H1 (cell line): Measurements from ENCODE around the gene MPDZ. TPM values are rescaled to one million over a fixed set of nuclear protein-coding genes. Genes with fewer than 3 reads are reported as not detected.

ENCODE experiments used
- CTCF ChIA-PET: fragments of 300-600 bp; sonication (Branson Sonifier 250); formaldehyde crosslinking; loops from one replicate; lab custom pipeline; 2021; ENCODE audit not compliant: partially characterized antibody; lab: Charles Lee
- POLR2A ChIA-PET: fragments of 300-600 bp; sonication (Branson Sonifier 250); formaldehyde crosslinking; loops from one replicate; lab custom pipeline; 2021; ENCODE audit warnings: inconsistent platforms; ENCODE audit not compliant: partially characterized antibody; lab: Charles Lee
- DNase-seq, 2 experiments: peaks; one replicate each; pipeline versions ENCODE4 v3.0.0 to v3.0.0-alpha.2; 2010 to 2022; ENCODE audit warnings: low spot score in 2 of 2, low read depth in 1 of 2, mixed read lengths in 1 of 2
- FAIRE-seq: peaks from 2 replicates; lab custom pipeline; 2011; peaks lifted over from hg19 to GRCh38; lab: Jason Lieb, UNC
- H2AFZ ChIP-seq: 2 replicates; pipeline ENCODE4 v1.8.1; 2012; ENCODE audit warnings: low read length, inconsistent platforms
- H2AK5ac ChIP-seq: 2 replicates; pipeline ENCODE4 v1.6.1; 2013; ENCODE audit warnings: low read depth, low read length
- H2BK120ac ChIP-seq: replicated peaks from 2 replicates; pipeline ENCODE3; 2013; ENCODE audit warnings: low read depth, low read length, inconsistent platforms
- H2BK12ac ChIP-seq: 2 replicates; pipeline ENCODE4 v1.6.1; 2013; ENCODE audit warnings: low read depth, low read length
- H2BK15ac ChIP-seq: 2 replicates; pipeline ENCODE4 v1.6.1; 2013; ENCODE audit warnings: low read length
- H2BK20ac ChIP-seq: 2 replicates; pipeline ENCODE4 v1.6.1; 2013; ENCODE audit warnings: low read length
- H2BK5ac ChIP-seq: 2 replicates; pipeline ENCODE4 v1.6.1; 2013; ENCODE audit warnings: low read depth, low read length
- H3K14ac ChIP-seq: 2 replicates; pipeline ENCODE4 v1.6.1; 2013; ENCODE audit warnings: inconsistent platforms; ENCODE audit not compliant: insufficient read length
- H3K18ac ChIP-seq: 2 replicates; pipeline ENCODE4 v1.6.1; 2013; ENCODE audit warnings: low read length; ENCODE audit errors: extremely low read depth
- H3K23ac ChIP-seq: 2 replicates; pipeline ENCODE4 v1.6.1; 2013; ENCODE audit warnings: inconsistent platforms; ENCODE audit not compliant: insufficient read length
- H3K23me2 ChIP-seq: 2 replicates; pipeline ENCODE4 v1.6.1; 2013; ENCODE audit warnings: low read depth, low read length
- H3K27ac ChIP-seq: 2 replicates; pipeline ENCODE4 v1.6.1; 2011; ENCODE audit warnings: low read depth, low read length, inconsistent platforms
- H3K27me3 ChIP-seq, 4 experiments: replicated peaks in 1 of 4; 1 replicate in 1 of 4; 2 replicates in 3 of 4; pipeline versions ENCODE4 v1.6.1 to v1.8.1; 2011 to 2013; ENCODE audit warnings: low read length in 3 of 4, mild to moderate bottlenecking in 3 of 4, inconsistent platforms in 2 of 4, mixed read lengths in 2 of 4, moderate library complexity in 1 of 4; ENCODE audit not compliant: control insufficient read depth in 3 of 4, insufficient read depth in 3 of 4; ENCODE audit errors: extremely low read depth in 1 of 4
- H3K36me3 ChIP-seq, 4 experiments: 2 replicates each; pipeline versions ENCODE4 v1.6.1 to v1.8.1; 2011 to 2013; ENCODE audit warnings: mild to moderate bottlenecking in 4 of 4, low read length in 3 of 4, moderate library complexity in 2 of 4, control low read depth in 1 of 4, inconsistent platforms in 1 of 4; ENCODE audit not compliant: insufficient read depth in 4 of 4, control insufficient read depth in 2 of 4
- H3K4ac ChIP-seq: replicated peaks from 2 replicates; pipeline ENCODE3; 2013; ENCODE audit warnings: low read length, low read depth, mixed read lengths, inconsistent platforms; ENCODE audit not compliant: insufficient read length
- H3K4me1 ChIP-seq, 4 experiments: replicated peaks in 1 of 4; 1 replicate in 1 of 4; 2 replicates in 3 of 4; pipeline versions ENCODE4 v1.6.1 to v1.8.1; 2011 to 2013; ENCODE audit warnings: low read length in 3 of 4, inconsistent platforms in 2 of 4, mixed read lengths in 1 of 4; ENCODE audit not compliant: insufficient read depth in 4 of 4, control insufficient read depth in 3 of 4
- H3K4me2 ChIP-seq, 2 experiments: 2 replicates each; pipeline versions ENCODE4 v1.6.1 to v1.8.1; 2011 to 2013; ENCODE audit warnings: low read depth in 2 of 2, low read length in 2 of 2, control low read depth in 1 of 2, inconsistent platforms in 1 of 2, mild to moderate bottlenecking in 1 of 2; ENCODE audit not compliant: insufficient read depth in 1 of 2
- H3K4me3 ChIP-seq, 4 experiments: fragments of 200-600, 300-600 bp in 1 of 4; sonication (generic), shearing (Covaris generic), sonication (Bioruptor Twin) in 1 of 4; 2 replicates each; pipeline versions ENCODE4 v1.5.1 to v1.8.1; 2011 to 2016; ENCODE audit warnings: low read length in 4 of 4, low read depth in 3 of 4, control low read depth in 2 of 4, inconsistent platforms in 2 of 4, mild to moderate bottlenecking in 2 of 4, mixed read lengths in 1 of 4, moderate library complexity in 1 of 4; ENCODE audit not compliant: insufficient read depth in 2 of 4; ENCODE audit errors: extremely low read depth in 1 of 4
- H3K56ac ChIP-seq: replicated peaks from 2 replicates; pipeline ENCODE3; 2013; ENCODE audit warnings: low read depth, mild to moderate bottlenecking, mixed read lengths, low read length, inconsistent platforms; ENCODE audit not compliant: insufficient read length
- H3K79me1 ChIP-seq: 2 replicates; pipeline ENCODE4 v1.6.1; 2013; ENCODE audit warnings: low read depth, low read length, control low read depth
- H3K79me2 ChIP-seq, 2 experiments: 2 replicates each; pipeline versions ENCODE4 v1.6.1 to v1.8.1; 2012 to 2013; ENCODE audit warnings: low read length in 2 of 2, mild to moderate bottlenecking in 2 of 2, inconsistent platforms in 1 of 2; ENCODE audit not compliant: insufficient read depth in 2 of 2, control insufficient read depth in 1 of 2
- H3K9ac ChIP-seq, 4 experiments: replicated peaks in 1 of 4; 1 replicate in 1 of 4; 2 replicates in 3 of 4; pipeline versions ENCODE4 v1.6.1 to v1.8.1; 2011 to 2013; ENCODE audit warnings: low read depth in 3 of 4, low read length in 3 of 4, control low read depth in 2 of 4, mild to moderate bottlenecking in 2 of 4, moderate library complexity in 2 of 4, inconsistent platforms in 1 of 4; ENCODE audit errors: extremely low read depth in 1 of 4
- H3K9me3 ChIP-seq, 2 experiments: 2 replicates each; pipeline versions ENCODE4 v1.6.1 to v1.8.1; 2012 to 2013; ENCODE audit warnings: mild to moderate bottlenecking in 2 of 2, moderate library complexity in 2 of 2, control low read depth in 1 of 2, inconsistent platforms in 1 of 2, low read depth in 1 of 2, low read length in 1 of 2, mixed read lengths in 1 of 2; ENCODE audit not compliant: insufficient read depth in 2 of 2
- H4K20me1 ChIP-seq, 2 experiments: replicated peaks in 1 of 2; 2 replicates each; pipeline versions ENCODE3 to v1.8.1; 2011 to 2013; ENCODE audit warnings: inconsistent platforms in 2 of 2, low read length in 2 of 2, mild to moderate bottlenecking in 1 of 2; ENCODE audit not compliant: insufficient read depth in 2 of 2, control insufficient read depth in 1 of 2
- H4K5ac ChIP-seq: 2 replicates; pipeline ENCODE4 v1.6.1; 2013; ENCODE audit warnings: low read length, low read depth, mixed read lengths, inconsistent platforms; ENCODE audit not compliant: insufficient read length
- H4K8ac ChIP-seq: 2 replicates; pipeline ENCODE4 v1.8.0; 2013; ENCODE audit warnings: mild to moderate bottlenecking, moderate library complexity, low read length, inconsistent platforms; ENCODE audit not compliant: insufficient read depth; ENCODE audit errors: extremely low read depth
- H4K91ac ChIP-seq: replicated peaks from 2 replicates; pipeline ENCODE3; 2013; ENCODE audit warnings: low read length, mixed read lengths, inconsistent platforms; ENCODE audit not compliant: insufficient read length
- ASH2L ChIP-seq: fragments of 200-600, 300-600 bp; sonication (generic); IDR thresholded peaks from one replicate; pipeline ENCODE4 v1.7.1; 2017; ENCODE audit warnings: low read length
- CHD2 ChIP-seq: IDR thresholded peaks from 2 replicates; pipeline ENCODE4 v1.6.1; 2012; ENCODE audit warnings: low read length, improper control_type of control experiment
- HDAC2 ChIP-seq, 2 experiments: fragments of 300-600 bp in 1 of 2; sonication (generic) in 1 of 2; IDR thresholded peaks; 2 replicates each; pipeline ENCODE4 v1.6.1; 2011 to 2012; ENCODE audit warnings: low read depth in 2 of 2, low read length in 2 of 2, mild to moderate bottlenecking in 2 of 2, moderate library complexity in 2 of 2, borderline replicate concordance in 1 of 2, inconsistent platforms in 1 of 2
- KDM1A ChIP-seq: fragments of 200-600, 300-600 bp; sonication (generic); IDR thresholded peaks from 2 replicates; pipeline ENCODE4 v1.7.1; 2016; ENCODE audit warnings: mild to moderate bottlenecking, low read length, borderline replicate concordance
- MAX ChIP-seq: IDR thresholded peaks from 2 replicates; pipeline ENCODE4 v1.6.1; 2012; ENCODE audit warnings: inconsistent platforms
- SUZ12 ChIP-seq: fragments of 200-600 bp; sonication (generic); IDR thresholded peaks from 2 replicates; pipeline ENCODE4 v1.6.1; 2012; ENCODE audit warnings: mild to moderate bottlenecking, inconsistent platforms, low read length, moderate library complexity, mixed read lengths
- TAF1 ChIP-seq: IDR thresholded peaks from 2 replicates; pipeline ENCODE4 v1.6.1; 2011; ENCODE audit warnings: mild to moderate bottlenecking, low read depth, low read length
- TAF7 ChIP-seq: optimal IDR thresholded peaks from 2 replicates; pipeline ENCODE3; 2011; ENCODE audit warnings: low read depth, mild to moderate bottlenecking, inconsistent platforms, low read length, moderate library complexity, borderline replicate concordance
- WGBS, 2 experiments: shearing (Covaris generic) in 1 of 2; methylation state at CpG; one replicate each; pipeline versions ENCODE4 v1.1.6 to v1.1.7; 2013 to 2015; ENCODE audit warnings: low lambda C conversion rate in 2 of 2, mixed read lengths in 2 of 2, inconsistent platforms in 1 of 2, low coverage in 1 of 2, missing lambda C conversion rate in 1 of 2; ENCODE audit not compliant: insufficient replicate concordance in 2 of 2, insufficient coverage in 1 of 2, insufficient read length in 1 of 2; ENCODE audit errors: extremely low coverage in 1 of 2, missing lambda C conversion rate in 1 of 2; 5-methylcytosine and 5-hydroxymethylcytosine counted together
- polyA plus RNA-seq, 7 experiments: library from polyadenylated mRNA; depleted of rRNA in 3 of 7; stranded (reverse) in 5 of 7; unstranded in 2 of 7; fragments of >200 nt in 5 of 7; fragments of 200-250 nt in 2 of 7; gene quantifications; 1 replicate in 5 of 7; 2 replicates in 1 of 7; 4 replicates in 1 of 7; pipeline versions ENCODE4 v1.2.1 to v1.2.3, GENCODE V29; 2011 to 2013; ENCODE audit warnings: missing spikeins in 2 of 7, mixed read lengths in 2 of 7
- total RNA-seq: library from RNA; stranded (reverse); fragmentation: NEBNext Ultra II Directional; extraction: Animal tissue kit (Norgen Biotek cat#: 25700); gene quantifications from 2 replicates; pipeline ENCODE4 v1.2.1, GENCODE V29; 2021

The MPDZ gene
- total and polyA plus RNA-seq, 2 of the 8 experiments (the other 6 are each of a cell fraction or from before 2014, with no cell fraction given): 14.6 to 39.4 TPM

DNA sequence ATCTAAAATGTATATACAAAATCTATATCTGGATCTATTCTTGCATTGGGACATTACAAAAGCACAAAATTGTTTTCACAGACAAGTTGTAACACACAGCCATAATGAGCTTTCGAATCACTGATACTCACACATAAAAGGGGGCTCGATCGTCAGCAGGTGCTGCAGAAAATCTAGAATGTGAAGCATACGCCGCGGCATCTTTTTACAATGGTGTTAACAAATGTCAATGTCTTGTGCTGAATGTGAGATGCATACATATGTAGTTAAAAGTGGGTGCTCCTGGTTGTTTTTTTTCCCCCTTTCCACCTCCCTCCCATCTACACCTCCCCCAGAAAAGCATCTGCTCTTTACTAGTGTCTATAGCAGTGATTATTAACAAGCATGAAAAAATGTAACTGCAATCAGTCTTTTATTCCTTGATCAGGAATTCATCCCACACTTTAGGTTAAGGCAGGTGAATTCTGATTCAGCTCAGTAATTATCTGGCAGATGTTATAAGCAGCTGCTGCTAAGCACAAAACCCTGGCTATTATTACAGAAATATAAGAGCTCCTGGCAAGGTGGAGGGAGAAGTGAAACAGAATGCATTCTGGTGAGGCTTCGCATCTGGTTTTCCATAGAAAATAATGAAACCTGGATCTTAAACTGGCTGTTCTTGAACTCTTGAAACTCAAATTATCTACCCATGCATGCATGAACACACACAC is 114.1 kb downstream of the MPDZ start:
- no peak overlapping the region for H4K91ac ChIP-seq
- H2BK20ac ChIP-seq: no peak overlapping the region
- no peak overlapping the region for H4K8ac ChIP-seq
- ChIA-PET CTCF (no interaction called here), POLR2A (interaction anchor here (0.7 kb wide), 1 partner anchor 12 kb away, joined by 3 read pairs; no protein-coding TSS in a partner anchor)
- H2BK120ac ChIP-seq: no peak overlapping the region
- no peaks in the 10 kb centered on the region for H4K20me1 ChIP-seq
- no peaks in the 10 kb centered on the region for H3K79me2 ChIP-seq
- H2AK5ac ChIP-seq: no peak overlapping the region
- FAIRE-seq: no peak
- 90% methylated on average over 7 of the region's 7 CpGs; no CpG with 5 or more reads in 1 of the 2 experiments for WGBS, 2 experiments
- no peak overlapping the region for H3K18ac ChIP-seq
- DNase-seq: no peak
- no peak overlapping the region for H3K27ac ChIP-seq
- H3K27me3 ChIP-seq: no peaks in the 10 kb centered on the region
- no peak overlapping the region for H2BK5ac ChIP-seq
- no peak overlapping the region for H3K9ac ChIP-seq
- H3K4ac ChIP-seq: no peak overlapping the region
- no peak overlapping the region for H3K14ac ChIP-seq
- H3K36me3 ChIP-seq: peaks cover 0 to 8% (median 0%) of the 10 kb centered on the region in 4 experiments; a peak in 2 of 8 replicates
- H3K4me2 ChIP-seq: no peak overlapping the region
- H3K56ac ChIP-seq: no peak overlapping the region
- H3K23ac ChIP-seq: no peak overlapping the region
- no peaks in the 10 kb centered on the region for H3K79me1 ChIP-seq
- no peaks in the 10 kb centered on the region for H3K9me3 ChIP-seq
- no peak overlapping the region for H2BK15ac ChIP-seq
- no peak overlapping the region for H2AFZ ChIP-seq
- H3K4me1 ChIP-seq: peaks cover 0 to 3% (median 2%) of the 10 kb centered on the region in 4 experiments; a peak in 2 of 7 replicates
- no peak overlapping the region for H3K4me3 ChIP-seq
- no peak overlapping the region for H2BK12ac ChIP-seq
- H4K5ac ChIP-seq: no peak overlapping the region
- TF ChIP-seq MAX: no peak
- no peak for TF ChIP-seq TAF7
- no peak for TF ChIP-seq SUZ12
- no peak for TF ChIP-seq TAF1
- no peak for TF ChIP-seq ASH2L
- no peak for TF ChIP-seq KDM1A
- no peak for TF ChIP-seq CHD2
- no peak for TF ChIP-seq HDAC2 (IDR thresholded peaks at IDR 0.05; ENCODE audit: borderline replicate concordance in 1 of 2, low read depth in 2 of 2, low read length in 2 of 2)
- no peaks in the 10 kb centered on the region for H3K23me2 ChIP-seq
